OCI-LY1 (cell line): ENCODE results near the gene ALDH5A1.

Experiments used
- EZH2 ChIP-seq: fragments of 200-600 bp; sonication (generic), shearing (Covaris generic); IDR thresholded peaks from 2 replicates; pipeline ENCODE4 v1.8.0; 2017; ENCODE audit warnings: borderline replicate concordance, mixed run types, mild to moderate bottlenecking, antibody characterized with exemption, low read length, moderate library complexity, mixed read lengths
- TF ChIP-seq, protein P1 (sequence below): fragments of 200-600 bp; sonication (generic), shearing (Covaris generic); IDR thresholded peaks from 2 replicates; pipeline ENCODE4 v1.5.1; 2017; ENCODE audit warnings: mild to moderate bottlenecking, antibody characterized with exemption, low read length, moderate library complexity, mixed read lengths

DNA sequence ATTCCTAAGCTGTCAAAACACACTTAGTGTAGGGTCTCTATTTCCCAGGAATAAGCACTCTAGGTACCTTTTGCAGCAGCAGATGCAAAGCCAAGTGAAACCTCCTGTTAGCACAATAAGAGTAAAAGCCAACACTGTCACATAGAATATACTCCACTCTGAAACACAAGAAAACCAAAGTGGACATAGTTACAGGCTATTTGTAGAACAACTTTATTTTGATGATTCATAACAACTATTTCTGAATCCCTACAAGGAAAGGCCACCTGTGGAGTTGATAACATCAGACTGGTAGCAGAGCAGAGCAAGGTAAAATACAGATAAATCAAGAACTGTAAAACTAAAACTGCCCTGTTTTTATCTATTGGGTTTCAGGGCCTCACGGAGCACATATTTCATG, 59.7 kb downstream of the ALDH5A1 start:
- TF ChIP-seq, protein P1, sequence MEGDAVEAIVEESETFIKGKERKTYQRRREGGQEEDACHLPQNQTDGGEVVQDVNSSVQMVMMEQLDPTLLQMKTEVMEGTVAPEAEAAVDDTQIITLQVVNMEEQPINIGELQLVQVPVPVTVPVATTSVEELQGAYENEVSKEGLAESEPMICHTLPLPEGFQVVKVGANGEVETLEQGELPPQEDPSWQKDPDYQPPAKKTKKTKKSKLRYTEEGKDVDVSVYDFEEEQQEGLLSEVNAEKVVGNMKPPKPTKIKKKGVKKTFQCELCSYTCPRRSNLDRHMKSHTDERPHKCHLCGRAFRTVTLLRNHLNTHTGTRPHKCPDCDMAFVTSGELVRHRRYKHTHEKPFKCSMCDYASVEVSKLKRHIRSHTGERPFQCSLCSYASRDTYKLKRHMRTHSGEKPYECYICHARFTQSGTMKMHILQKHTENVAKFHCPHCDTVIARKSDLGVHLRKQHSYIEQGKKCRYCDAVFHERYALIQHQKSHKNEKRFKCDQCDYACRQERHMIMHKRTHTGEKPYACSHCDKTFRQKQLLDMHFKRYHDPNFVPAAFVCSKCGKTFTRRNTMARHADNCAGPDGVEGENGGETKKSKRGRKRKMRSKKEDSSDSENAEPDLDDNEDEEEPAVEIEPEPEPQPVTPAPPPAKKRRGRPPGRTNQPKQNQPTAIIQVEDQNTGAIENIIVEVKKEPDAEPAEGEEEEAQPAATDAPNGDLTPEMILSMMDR, result no peak
- no peak for TF ChIP-seq EZH2
